Fibroblast of skin of left biceps (primary cell): Measurements from ENCODE around the gene LEF1.

ENCODE experiments used
- DNase-seq, 2 experiments: peaks; one replicate each; pipeline ENCODE4 v3.0.0-alpha.2; 2013; ENCODE audit warnings: low read depth in 2 of 2

Gene LEF1

DNA sequence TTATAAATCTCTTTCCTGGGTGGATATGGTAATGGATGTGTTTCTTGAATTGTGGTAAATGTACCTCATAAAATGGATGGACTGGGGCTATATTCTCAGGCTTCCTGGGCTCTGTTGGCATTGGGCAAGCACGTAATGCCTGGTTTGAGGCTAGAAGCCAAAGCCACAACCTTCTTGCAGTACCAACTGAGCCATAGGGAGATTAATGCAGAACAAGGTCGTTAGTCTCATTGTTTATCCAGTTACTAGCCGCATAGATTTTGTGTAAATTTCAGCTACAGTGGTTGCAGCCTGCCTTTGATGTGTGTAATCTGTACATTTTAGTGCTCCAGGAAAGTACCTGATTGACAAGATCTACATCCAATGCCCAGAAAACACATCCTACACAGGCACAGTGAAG, 7.2 kb upstream of the LEF1 start:
- no peak for DNase-seq

DNA sequence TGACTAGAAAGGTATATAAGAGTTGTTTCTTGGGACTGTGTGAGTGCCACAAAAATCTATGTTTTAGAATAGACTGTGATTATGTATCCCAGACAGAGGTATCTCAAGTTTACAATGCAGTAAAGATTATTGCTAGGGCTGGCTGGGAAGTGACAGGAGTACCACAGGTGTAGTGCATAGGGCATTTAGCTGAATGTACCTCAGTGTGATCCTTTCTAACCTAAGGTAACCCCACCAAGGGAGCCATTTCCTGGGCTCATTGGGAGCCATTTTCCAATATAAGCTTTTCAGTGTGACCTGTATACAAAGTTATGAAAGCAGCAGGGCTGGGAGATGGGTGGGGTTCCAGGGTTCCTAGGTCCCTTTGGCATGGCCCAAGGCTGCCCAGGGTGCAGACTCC, 6.1 kb upstream of the LEF1 start:
- DNase-seq, result no peak

- no peak for DNase-seq
Measured at GRCh38 chr4:108173599-108174057, 4.9 kb upstream of the LEF1 start.

- DNase-seq, result no peak
Measured at GRCh38 chr4:108172753-108173598, 4.2 kb upstream of the LEF1 start.

GRCh38 chr4:108172231-108172752, 3.6 kb upstream of the LEF1 start:
- no peak for DNase-seq

- no peak for DNase-seq
Measured at GRCh38 chr4:108171339-108172230, 2.9 kb upstream of the LEF1 start.

DNA sequence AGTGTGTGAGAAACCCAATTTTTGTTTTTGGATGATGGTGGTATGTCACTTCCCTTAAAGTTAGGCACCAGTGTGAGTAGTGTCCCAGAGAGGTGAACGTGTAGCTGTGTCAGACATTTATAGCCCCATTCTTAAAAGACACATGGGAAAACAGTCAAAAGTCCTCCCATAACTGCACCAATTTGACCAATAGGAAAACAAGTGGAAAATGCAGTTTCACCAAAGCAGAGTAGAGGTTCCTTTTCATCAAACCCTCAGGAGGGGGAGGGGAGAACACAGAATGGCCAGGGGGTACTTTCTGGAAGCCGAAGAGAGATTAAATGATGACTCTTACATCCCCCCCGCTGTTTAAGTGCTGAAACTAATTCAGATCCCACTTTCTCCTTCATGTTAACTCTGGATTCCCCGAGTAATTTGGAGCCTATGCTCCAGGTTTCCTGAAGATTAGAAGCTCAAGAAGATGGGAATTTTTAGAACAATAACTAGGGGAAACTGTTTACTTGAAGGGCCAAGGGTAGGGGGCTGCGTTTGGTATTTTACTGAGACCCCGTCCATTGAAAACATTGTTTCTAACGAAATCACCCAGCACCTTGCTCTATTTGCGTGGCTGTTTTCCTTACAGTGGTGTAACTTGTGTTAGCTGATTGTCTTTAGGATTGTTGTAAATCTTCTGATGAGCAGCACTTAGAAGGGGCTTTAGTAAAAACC, 2.1 kb upstream of the LEF1 start:
- no peak for DNase-seq

GRCh38 chr4:108169664-108170063, 932 bp upstream of the LEF1 start:
- DNase-seq, result no peak

DNA sequence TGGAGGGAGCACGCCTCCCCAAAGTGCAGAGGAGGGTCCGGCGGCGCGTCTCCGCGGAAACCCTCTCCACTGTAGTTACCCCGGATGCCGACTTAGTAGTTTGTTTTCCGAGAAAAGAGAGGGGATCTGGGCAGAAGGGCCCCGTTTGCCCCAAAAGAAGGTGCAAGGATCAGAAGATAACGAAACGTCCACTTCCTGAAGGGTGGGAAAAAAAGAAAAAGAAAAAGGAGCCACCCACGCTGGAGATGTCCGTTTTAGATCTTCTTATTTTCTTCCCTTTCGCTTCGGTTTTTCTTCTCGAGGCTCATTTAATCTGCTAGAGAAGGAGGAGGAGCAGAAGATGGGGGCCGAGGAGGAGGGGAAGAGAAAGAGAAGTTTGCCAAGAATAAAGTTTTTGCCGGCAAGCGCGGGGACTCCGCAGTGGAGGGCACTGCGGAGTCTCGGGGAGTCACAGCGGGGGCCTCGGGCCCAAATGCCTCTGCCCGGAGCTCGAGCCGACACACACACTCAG, 517 bp downstream of the LEF1 start:
- DNase-seq, result no peak

- no peak for DNase-seq
Measured at GRCh38 chr4:108166441-108167315, 2.1 kb downstream of the LEF1 start.

GRCh38 chr4:108166038-108166437, 2.7 kb downstream of the LEF1 start:
- DNase-seq, result no peak

- DNase-seq, result no peak
Measured at GRCh38 chr4:108165586-108165985, 3.1 kb downstream of the LEF1 start.

GRCh38 chr4:108163351-108163750, 5.4 kb downstream of the LEF1 start:
- no peak for DNase-seq

DNA sequence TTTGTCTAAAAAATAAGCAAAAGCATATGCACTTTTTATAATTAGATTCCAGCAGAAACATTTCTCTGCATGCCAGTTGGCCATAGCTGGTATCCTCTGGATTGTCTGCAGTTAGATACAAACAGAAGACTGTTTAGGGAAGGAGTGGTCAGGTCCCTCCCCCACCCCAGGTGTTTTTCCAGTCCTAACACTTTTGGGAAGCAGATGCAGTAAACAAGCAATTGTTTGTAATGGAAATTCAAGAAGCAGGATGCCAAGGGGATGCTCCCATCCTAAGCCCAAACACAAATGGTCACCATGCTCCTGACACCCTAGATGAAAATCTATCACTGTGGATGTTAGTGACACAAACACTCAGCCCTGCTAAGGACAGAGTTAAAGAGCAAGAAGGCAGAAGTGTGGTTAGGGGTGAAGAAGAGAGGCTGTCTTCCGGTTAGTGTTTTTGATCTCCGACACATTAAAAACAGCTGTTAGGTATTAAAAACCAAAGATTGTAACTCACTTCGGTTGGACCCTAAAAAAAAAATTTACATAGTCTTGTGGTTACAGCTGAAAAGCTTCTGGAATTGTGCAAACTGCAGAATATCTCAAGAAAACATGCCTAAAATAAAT, 7.9 kb downstream of the LEF1 start:
- DNase-seq, result no peak

- DNase-seq, result no peak
Measured at GRCh38 chr4:108159845-108160244, 8.9 kb downstream of the LEF1 start.

GRCh38 chr4:108157655-108158054, 11.1 kb downstream of the LEF1 start:
- no peak for DNase-seq

DNA sequence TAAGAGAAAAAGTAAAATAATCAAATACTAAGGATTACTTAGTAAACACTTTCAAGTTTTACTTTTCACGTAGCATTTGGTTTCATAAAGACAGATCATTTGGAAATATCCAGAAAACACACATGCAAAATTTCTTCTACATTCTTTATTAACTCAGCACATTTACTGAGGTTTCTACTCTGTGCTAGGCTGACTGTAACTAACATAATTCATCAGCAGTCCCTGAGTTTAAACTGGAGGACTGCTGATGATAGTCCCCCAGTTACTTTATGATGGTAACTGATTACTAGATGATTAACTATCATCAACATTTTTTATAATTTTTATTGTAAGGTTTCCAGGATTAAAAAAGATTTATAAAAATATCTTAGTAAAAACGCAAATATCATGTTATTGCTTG, 12.3 kb downstream of the LEF1 start:
- no peak for DNase-seq

DNA sequence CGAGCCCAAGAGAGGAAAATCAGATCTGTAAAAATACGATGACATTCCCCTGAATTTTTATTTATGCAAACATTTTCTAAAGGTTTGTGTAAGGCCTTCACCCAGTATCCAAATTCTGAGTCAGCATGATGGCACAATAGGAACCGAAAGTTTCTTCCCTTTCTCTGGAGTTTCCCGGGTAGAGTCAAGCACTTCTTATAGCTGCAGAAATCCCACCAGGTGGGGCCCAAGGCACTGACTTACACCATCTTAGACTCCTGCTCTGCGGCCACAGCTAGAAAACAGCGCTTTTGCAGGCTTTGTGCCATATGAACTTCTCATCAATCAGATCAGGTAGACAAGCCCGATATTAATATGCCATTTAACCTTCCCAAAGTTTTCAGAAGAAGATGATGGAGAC, 13.4 kb downstream of the LEF1 start:
- DNase-seq, result no peak

- no peak for DNase-seq
Measured at GRCh38 chr4:108152980-108153379, 15.8 kb downstream of the LEF1 start.
